Transverse colon (tissue), 4 donors: ENCODE results near the gene IWS1. TPM values are rescaled to one million over a fixed set of nuclear protein-coding genes. Genes with fewer than 3 reads are reported as not detected.

Source experiments
- DNase-seq: peaks from one replicate; pipeline ENCODE4 v3.0.0-alpha.2; 2019
- H3K27ac ChIP-seq, 4 donors: fragments of 200-600 bp; sonication (generic); 2 replicates each; pipeline ENCODE4 v1.5.1; 2016 to 2018; ENCODE audit warnings: inconsistent platforms in 4 of 4
- H3K27me3 ChIP-seq: fragments of 200-600 bp; sonication (generic); 2 replicates; pipeline ENCODE4 v1.5.1; 2017; ENCODE audit warnings: inconsistent platforms
- H3K36me3 ChIP-seq, 4 donors: fragments of 200-600 bp; sonication (generic); 2 replicates each; pipeline ENCODE4 v1.5.1; 2017 to 2019; ENCODE audit warnings: inconsistent platforms in 4 of 4
- H3K4me1 ChIP-seq, 4 donors: fragments of 200-600 bp; sonication (generic); 2 replicates each; pipeline ENCODE4 v1.5.1; 2017 to 2020; ENCODE audit warnings: inconsistent platforms in 4 of 4
- H3K4me3 ChIP-seq, 4 donors: fragments of 200-600 bp; sonication (generic); 1 replicate in 1 of 4; 2 replicates in 3 of 4; pipeline versions ENCODE4 v1.5.1 to v1.6.1; 2017 to 2019; ENCODE audit warnings: inconsistent platforms in 4 of 4
- H3K9me3 ChIP-seq, 2 donors: fragments of 200-600 bp; sonication (generic); 2 replicates each; pipeline ENCODE4 v1.5.1; 2017 to 2019; ENCODE audit warnings: inconsistent platforms in 2 of 2
- CTCF ChIP-seq, 5 experiments: fragments of 200-600 bp in 3 of 5; fragments of 450-650 bp in 2 of 5; sonication (generic) in 3 of 5; IDR thresholded peaks; 1 replicate in 2 of 5; 2 replicates in 3 of 5; pipeline ENCODE4 v1.5.1; 2016 to 2017; ENCODE audit warnings: antibody characterized with exemption in 5 of 5, inconsistent platforms in 3 of 5, mild to moderate bottlenecking in 2 of 5, moderate library complexity in 1 of 5
- EP300 ChIP-seq: sonication (generic); formaldehyde crosslinking; IDR thresholded peaks from one replicate; pipeline ENCODE4 v1.6.1; 2017; ENCODE audit warnings: antibody characterized with exemption, low read depth
- POLR2A ChIP-seq: fragments of 450-650 bp; IDR thresholded peaks from one replicate; pipeline ENCODE4 v1.6.1; 2016; ENCODE audit warnings: antibody characterized with exemption, mild to moderate bottlenecking, moderate library complexity
- POLR2AphosphoS5 ChIP-seq, 3 donors: sonication (generic); formaldehyde crosslinking; IDR thresholded peaks; one replicate each; pipeline ENCODE4 v1.6.1; 2016; ENCODE audit warnings: antibody characterized with exemption in 3 of 3
- WGBS, 2 donors: methylation state at CpG; one replicate each; pipeline ENCODE4 v1.1.5; 2018; ENCODE audit warnings: low coverage in 1 of 2; 5-methylcytosine and 5-hydroxymethylcytosine counted together
- in situ Hi-C, 4 donors: fragments of 200-750 bp; cut with MboI; loops; one replicate each; pipeline versions ENCODE4 v1.15.0 to v1.15.1; 2017; ENCODE audit warnings: low sequenced_read_pairs in 3 of 4, low pct_ligation_motif_present in 1 of 4, low pct_unique_long_range_greater_than_20kb in 1 of 4
- intact Hi-C: fragments of 100-400 bp; cut with DNase I; formaldehyde crosslinking; loops from one replicate; pipeline ENCODE4 v1.15.1; 2023; ENCODE audit warnings: low total_unique reads
- total RNA-seq, 4 donors: library from RNA; depleted of rRNA; stranded (reverse); fragments of >200 nt; gene quantifications; one replicate each; pipeline ENCODE4 v1.1.0, GENCODE V29; 2016

Gene IWS1
- total RNA-seq, 4 donors from 2014 or later, result 27.3 to 139 (median 45.4) TPM

- no peaks in the 10 kb centered on the region for H3K9me3 ChIP-seq
- in situ Hi-C loops, result no loop called here
- TF ChIP-seq CTCF (IDR thresholded peaks at IDR 0.05) (no peak), EP300 (no peak), POLR2A (no peak), POLR2AphosphoS5 (IDR thresholded peaks at IDR 0.05) (no peak)
- DNase-seq, result no peak
- WGBS, 2 donors, result 93% methylated on average over 10 of the region's 10 CpGs; no CpG with 5 or more reads in 1 of the 2 donors
- H3K27ac ChIP-seq, result no peak overlapping the region
- peaks cover 0 to 9% (median 0%) of the 10 kb centered on the region in 4 donors for H3K4me1 ChIP-seq
- H3K27me3 ChIP-seq, result no peaks in the 10 kb centered on the region
- H3K4me3 ChIP-seq, result no peak overlapping the region
- H3K36me3 ChIP-seq, result peaks cover 0 to 14% (median 0%) of the 10 kb centered on the region in 4 donors
- intact Hi-C loops, result no loop called here
These were observed 40.3 kb upstream of the IWS1 start for GRCh38 chr2:127566576-127566975.

- Histone ChIP-seq H3K27ac (no peak overlapping the region), H3K9me3 (no peaks in the 10 kb centered on the region), H3K4me1 (peaks cover 0 to 9% (median 0%) of the 10 kb centered on the region in 4 donors), H3K36me3 (peaks cover 0 to 14% (median 0%) of the 10 kb centered on the region in 4 donors), H3K27me3 (no peaks in the 10 kb centered on the region), H3K4me3 (no peak overlapping the region)
- intact Hi-C loops, result no loop called here
- DNase-seq, result no peak
- no peak for TF ChIP-seq CTCF (IDR thresholded peaks at IDR 0.05)
- no peak for TF ChIP-seq EP300
- no peak for TF ChIP-seq POLR2A
- no peak for TF ChIP-seq POLR2AphosphoS5 (IDR thresholded peaks at IDR 0.05)
- in situ Hi-C loops, result no loop called here
- WGBS, 2 donors, result 94% methylated on average over 2 to 5 of the region's 5 CpGs
These were observed 39.8 kb upstream of the IWS1 start for GRCh38 chr2:127566139-127566417.

- Histone ChIP-seq H3K4me1 (peaks cover 0 to 9% (median 0%) of the 10 kb centered on the region in 4 donors), H3K36me3 (peaks cover 0 to 14% (median 0%) of the 10 kb centered on the region in 4 donors), H3K9me3 (no peaks in the 10 kb centered on the region), H3K4me3 (no peak overlapping the region), H3K27ac (no peak overlapping the region), H3K27me3 (no peaks in the 10 kb centered on the region)
- intact Hi-C loops, result no loop called here
- in situ Hi-C loops, result no loop called here
- no peak for DNase-seq
- 94% methylated on average over 11 of the region's 12 CpGs; no CpG with 5 or more reads in 1 of the 2 donors for WGBS, 2 donors
- no peak for TF ChIP-seq EP300
- no peak for TF ChIP-seq POLR2A
- no peak for TF ChIP-seq POLR2AphosphoS5 (IDR thresholded peaks at IDR 0.05)
- TF ChIP-seq CTCF (IDR thresholded peaks at IDR 0.05), result no peak
These were observed 39.2 kb upstream of the IWS1 start for GRCh38 chr2:127565261-127566138.

GRCh38 chr2:127564429-127565260 is 38.4 kb upstream of the IWS1 start:
- Histone ChIP-seq H3K4me1 (peaks cover 0 to 9% (median 0%) of the 10 kb centered on the region in 4 donors), H3K27me3 (no peaks in the 10 kb centered on the region), H3K4me3 (no peak overlapping the region), H3K36me3 (peaks cover 0 to 13% (median 0%) of the 10 kb centered on the region in 4 donors), H3K27ac (no peak overlapping the region), H3K9me3 (no peaks in the 10 kb centered on the region)
- no peak for DNase-seq
- in situ Hi-C loops (no loop called here), intact Hi-C loops (no loop called here)
- TF ChIP-seq CTCF (IDR thresholded peaks at IDR 0.05) (no peak), EP300 (no peak)
- 70 to 86% methylated on average over 7 to 11 of the region's 11 CpGs for WGBS, 2 donors
